ENCODE data around the gene RBM18.

Gene RBM18

GRCh38 chr9:122201641-122202040 lies 63.0 kb downstream of the RBM18 start:
- DNase-seq, result no peak

GRCh38 chr9:122200960-122201595 lies 63.6 kb downstream of the RBM18 start:
- DNase-seq, result no peak

DNA sequence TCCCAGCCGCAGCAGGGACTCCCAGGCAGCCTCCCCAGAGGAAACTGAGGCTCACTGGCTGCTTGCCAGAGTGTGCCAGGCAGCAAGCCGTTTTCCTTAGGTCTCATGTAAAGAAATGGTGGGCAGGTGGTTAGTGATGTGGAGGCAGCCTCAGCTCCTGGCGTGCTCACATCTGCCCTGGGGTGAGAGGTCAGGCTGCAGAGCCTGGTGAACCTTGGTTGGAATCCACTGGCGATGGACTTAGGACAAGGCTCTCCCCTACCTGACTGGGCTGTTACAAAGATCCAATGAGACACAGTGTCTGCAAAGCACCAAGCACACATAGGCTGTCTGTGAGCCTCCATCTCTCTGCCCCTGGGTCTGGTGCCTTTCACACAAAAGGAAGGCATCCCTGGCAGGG lies 66.8 kb downstream of the RBM18 start:
- no peak for DNase-seq

GRCh38 chr9:122197426-122197825 lies 67.2 kb downstream of the RBM18 start:
- DNase-seq, result no peak

- DNase-seq, result no peak
Observed at GRCh38 chr9:122195875-122196274, 68.8 kb downstream of the RBM18 start.

GRCh38 chr9:122193651-122194050 lies 71.0 kb downstream of the RBM18 start:
- no peak for DNase-seq

DNA sequence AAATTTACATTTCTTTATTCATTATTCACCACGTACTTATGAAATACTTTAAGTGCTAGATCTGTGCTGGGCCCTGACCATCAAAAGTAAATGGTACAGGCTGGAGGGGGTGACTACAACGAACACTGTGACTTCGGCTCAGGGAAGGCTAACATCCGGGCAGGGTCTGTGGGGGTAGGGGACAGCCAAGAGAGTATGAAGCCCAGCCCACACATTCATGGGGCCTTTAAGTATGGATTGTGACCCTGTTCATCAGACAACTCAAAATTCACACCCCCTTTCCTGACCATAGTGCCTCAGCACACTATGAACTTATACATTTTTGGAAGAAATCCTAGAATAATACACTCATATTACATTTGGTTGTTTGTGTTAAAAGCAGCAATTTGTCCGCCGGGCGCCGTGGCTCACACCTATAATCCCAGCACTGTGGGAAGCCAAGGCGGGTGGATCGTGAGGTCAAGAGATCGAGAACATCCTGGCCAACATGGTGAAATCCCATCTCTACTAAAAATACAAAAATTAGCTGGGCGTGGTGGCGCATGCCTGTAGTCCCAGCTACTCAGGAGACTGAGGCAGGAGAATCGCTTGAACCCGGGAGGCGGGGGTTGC lies 71.6 kb downstream of the RBM18 start:
- DNase-seq, result no peak

GRCh38 chr9:122192261-122192875 lies 72.3 kb downstream of the RBM18 start:
- no peak for DNase-seq

DNA sequence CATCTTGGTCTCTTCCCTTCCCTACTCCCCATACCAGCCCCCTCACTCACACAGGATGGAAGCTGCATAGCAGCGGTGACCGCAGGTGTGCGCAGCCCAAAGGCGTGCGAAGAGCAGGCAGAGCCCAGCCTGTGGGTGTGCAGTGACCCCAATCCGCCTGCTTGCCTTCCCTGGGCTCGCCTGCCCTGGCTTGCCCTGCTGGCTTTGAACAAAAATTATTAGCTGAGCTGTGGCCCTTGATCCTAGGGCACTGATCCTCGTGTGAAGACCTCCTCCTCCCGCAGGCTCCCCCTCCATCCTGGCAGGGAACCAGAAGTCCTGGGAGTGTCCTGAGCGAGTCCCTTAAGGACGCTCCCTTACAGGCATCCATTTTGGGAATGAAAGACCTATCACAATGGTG lies 73.1 kb downstream of the RBM18 start:
- no peak for DNase-seq

DNA sequence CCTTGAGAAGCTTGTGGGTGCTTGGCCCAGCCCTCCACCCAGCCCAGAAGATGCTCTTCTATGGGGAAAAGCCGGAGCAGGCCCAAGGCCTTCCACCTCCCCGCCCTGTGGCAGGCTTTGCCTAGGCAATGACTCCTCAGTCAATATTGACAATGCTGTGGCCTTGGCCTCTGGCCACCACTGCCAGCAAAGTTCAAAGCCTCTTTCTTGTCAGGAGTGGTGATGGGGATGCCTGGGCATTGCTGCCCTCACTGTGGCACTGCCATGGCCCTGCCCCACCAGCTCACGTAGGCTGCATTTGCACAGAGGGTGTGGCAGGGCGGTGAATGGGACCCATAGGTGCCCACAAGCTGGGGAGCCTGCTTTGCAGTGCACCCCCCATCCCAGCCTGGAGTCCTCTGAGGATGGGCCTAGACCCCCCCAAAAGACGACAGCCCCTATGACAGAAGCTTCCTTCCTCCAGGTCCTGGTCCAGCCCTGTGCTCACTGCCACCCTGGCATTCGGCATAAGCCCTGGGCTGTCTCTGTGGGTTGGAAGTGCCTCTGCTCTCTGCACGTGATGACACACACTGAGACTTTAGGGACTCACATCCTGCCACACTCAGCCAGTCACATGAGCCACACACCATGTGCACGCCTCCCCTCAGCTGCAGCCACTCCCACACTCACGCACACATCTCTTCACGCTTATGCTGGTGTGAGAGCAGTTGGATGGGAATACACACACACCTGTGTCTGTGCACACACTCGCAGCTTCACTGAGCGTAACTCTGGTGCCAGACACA lies 73.9 kb downstream of the RBM18 start:
- DNase-seq, result no peak

- DNase-seq, result no peak
Observed at GRCh38 chr9:122188369-122188768, 76.3 kb downstream of the RBM18 start.

All from cortex of kidney (tissue), 1 donor.